Caco-2 (cell line): ENCODE measurements around the gene SMIM44. TPM values are rescaled to one million over a fixed set of nuclear protein-coding genes. Genes with fewer than 3 reads are reported as not detected.

Experiments
- BruUV-seq: library from RNA; stranded (reverse); fragments of 400-500 nt; replicated peaks from 2 replicates; lab custom pipeline; 2021; lab: Mats Ljungman, UMichigan
- CTCF ChIA-PET: fragments of 300-600 bp; sonication (Branson Sonifier 250); formaldehyde crosslinking; loops from one replicate; lab custom pipeline; 2022; ENCODE audit warnings: antibody characterized with exemption; lab: Charles Lee
- POLR2A ChIA-PET: fragments of 300-600 bp; sonication (Branson Sonifier 250); formaldehyde crosslinking; loops from one replicate; lab custom pipeline; 2022; ENCODE audit warnings: antibody characterized with exemption; lab: Charles Lee
- DNase-seq, 2 experiments: peaks; one replicate each; pipeline versions ENCODE4 v3.0.0 to v3.0.0-alpha.2; 2020 to 2022
- H3K27me3 ChIP-seq: replicated peaks from 2 replicates; pipeline ENCODE4 v1.6.0; 2011; ENCODE audit warnings: low read length; ENCODE audit not compliant: control insufficient read depth, insufficient read depth
- H3K36me3 ChIP-seq: 2 replicates; pipeline ENCODE4 v1.5.1; 2011; ENCODE audit warnings: low read length; ENCODE audit not compliant: control insufficient read depth, insufficient read depth
- H3K4me1 ChIP-seq: fragments of 250-450 bp; sonication (Bioruptor Pico); 2 replicates; pipeline ENCODE4 v1.5.1; 2020; ENCODE audit warnings: mild to moderate bottlenecking
- H3K4me3 ChIP-seq: 2 replicates; pipeline ENCODE4 v1.5.1; 2011; ENCODE audit warnings: low read depth, mild to moderate bottlenecking, control low read depth, low read length
- H3K9me3 ChIP-seq: fragments of 250-450 bp; sonication (Bioruptor Pico); 2 replicates; pipeline ENCODE4 v1.5.1; 2020; ENCODE audit warnings: mild to moderate bottlenecking, moderate library complexity
- H3K27ac Mint-ChIP-seq: one replicate; pipeline ENCODE4 v1.8.0; 2022; ENCODE audit warnings: mixed read lengths; ENCODE audit not compliant: unreplicated experiment
- H3K27me3 Mint-ChIP-seq: one replicate; pipeline ENCODE4 v1.8.0; 2022; ENCODE audit warnings: mixed read lengths; ENCODE audit not compliant: insufficient read depth, unreplicated experiment
- H3K36me3 Mint-ChIP-seq: one replicate; pipeline ENCODE4 v1.8.0; 2022; ENCODE audit warnings: mild to moderate bottlenecking, mixed read lengths; ENCODE audit not compliant: insufficient read depth, unreplicated experiment
- H3K4me1 Mint-ChIP-seq: one replicate; pipeline ENCODE4 v1.8.0; 2022; ENCODE audit warnings: low read depth, mixed read lengths; ENCODE audit not compliant: unreplicated experiment
- H3K4me3 Mint-ChIP-seq: one replicate; pipeline ENCODE4 v1.8.0; 2022; ENCODE audit warnings: mild to moderate bottlenecking, moderate library complexity, mixed read lengths; ENCODE audit not compliant: unreplicated experiment
- H3K9me3 Mint-ChIP-seq: one replicate; pipeline ENCODE4 v1.8.0; 2022; ENCODE audit warnings: mixed read lengths; ENCODE audit not compliant: unreplicated experiment
- CTCF ChIP-seq, 2 experiments: fragments of 200-600 bp in 1 of 2; IDR thresholded peaks; 1 replicate in 1 of 2; 2 replicates in 1 of 2; pipeline versions ENCODE4 v1.5.1 to v1.8.0; 2011 to 2022; ENCODE audit warnings: antibody characterized with exemption in 1 of 2, control low read depth in 1 of 2, inconsistent platforms in 1 of 2, low read depth in 1 of 2, low read length in 1 of 2, mild to moderate bottlenecking in 1 of 2, moderate library complexity in 1 of 2; ENCODE audit not compliant: insufficient read depth in 1 of 2, severe bottlenecking in 1 of 2, unreplicated experiment in 1 of 2
- intact Hi-C: fragments of 100-400 bp; cut with micrococcal nuclease; formaldehyde crosslinking; loops from one replicate; pipeline ENCODE4 v1.10.0; 2022; ENCODE audit not compliant: unreplicated experiment
- total RNA-seq: library from RNA; stranded (reverse); gene quantifications from 2 replicates; pipeline ENCODE4 v1.2.3, GENCODE V29; 2022

SMIM44 gene
- total RNA-seq, 1 experiment from 2014 or later = not detected

DNA sequence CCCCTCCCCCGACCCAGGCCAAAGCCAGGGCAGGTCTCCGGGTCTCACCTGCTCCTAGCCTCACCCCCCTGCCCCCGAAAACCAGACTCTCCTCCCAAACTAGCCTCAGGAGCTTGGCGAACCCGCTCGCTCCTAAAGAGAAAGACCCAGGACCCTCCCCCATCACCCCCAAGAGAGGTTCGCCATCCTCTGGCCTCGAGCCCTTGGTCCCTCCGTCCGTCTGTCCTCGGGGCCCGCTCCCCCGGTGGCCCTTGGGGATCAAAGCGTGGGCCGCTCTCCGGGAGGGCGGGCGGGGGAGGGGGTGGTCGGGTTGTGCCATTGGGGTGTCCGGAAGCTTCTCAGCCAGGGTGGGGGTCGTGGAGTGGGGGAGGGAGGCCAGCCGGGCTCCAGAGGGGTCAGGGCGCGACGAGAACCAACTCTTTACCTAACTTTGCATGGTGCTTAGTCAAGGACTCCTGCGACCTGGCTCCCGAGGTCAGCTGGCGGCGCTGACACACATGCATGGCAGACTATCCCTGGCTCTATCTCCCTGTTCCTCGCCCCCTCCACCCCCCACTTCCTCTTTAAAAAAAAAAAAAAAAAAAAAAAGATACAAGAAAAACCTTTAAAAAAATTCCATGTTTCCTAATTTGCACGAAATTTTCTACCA is 18.5 kb downstream of the SMIM44 start:
- H3K4me3 Mint-ChIP-seq = no peak overlapping the region
- H3K36me3 Mint-ChIP-seq = peaks cover 5% of the 10 kb centered on the region
- H3K36me3 ChIP-seq = no peaks in the 10 kb centered on the region
- no peak for DNase-seq
- no peak overlapping the region for H3K4me3 ChIP-seq
- H3K27ac Mint-ChIP-seq = no peak overlapping the region
- ChIA-PET CTCF (no interaction called here), POLR2A (no interaction called here)
- no peak for TF ChIP-seq CTCF (IDR thresholded peaks at IDR 0.05; ENCODE audit: insufficient read depth in 1 of 2, low read depth in 1 of 2, low read length in 1 of 2, severe bottlenecking in 1 of 2, unreplicated experiment in 1 of 2)
- no peaks in the 10 kb centered on the region for H3K4me1 Mint-ChIP-seq
- H3K9me3 Mint-ChIP-seq = no peaks in the 10 kb centered on the region
- H3K4me1 ChIP-seq = no peaks in the 10 kb centered on the region
- H3K27me3 ChIP-seq = no peaks in the 10 kb centered on the region
- BruUV-seq = no TSS peak
- no peaks in the 10 kb centered on the region for H3K9me3 ChIP-seq
- intact Hi-C loops = no loop called here
- no peaks in the 10 kb centered on the region for H3K27me3 Mint-ChIP-seq

DNA sequence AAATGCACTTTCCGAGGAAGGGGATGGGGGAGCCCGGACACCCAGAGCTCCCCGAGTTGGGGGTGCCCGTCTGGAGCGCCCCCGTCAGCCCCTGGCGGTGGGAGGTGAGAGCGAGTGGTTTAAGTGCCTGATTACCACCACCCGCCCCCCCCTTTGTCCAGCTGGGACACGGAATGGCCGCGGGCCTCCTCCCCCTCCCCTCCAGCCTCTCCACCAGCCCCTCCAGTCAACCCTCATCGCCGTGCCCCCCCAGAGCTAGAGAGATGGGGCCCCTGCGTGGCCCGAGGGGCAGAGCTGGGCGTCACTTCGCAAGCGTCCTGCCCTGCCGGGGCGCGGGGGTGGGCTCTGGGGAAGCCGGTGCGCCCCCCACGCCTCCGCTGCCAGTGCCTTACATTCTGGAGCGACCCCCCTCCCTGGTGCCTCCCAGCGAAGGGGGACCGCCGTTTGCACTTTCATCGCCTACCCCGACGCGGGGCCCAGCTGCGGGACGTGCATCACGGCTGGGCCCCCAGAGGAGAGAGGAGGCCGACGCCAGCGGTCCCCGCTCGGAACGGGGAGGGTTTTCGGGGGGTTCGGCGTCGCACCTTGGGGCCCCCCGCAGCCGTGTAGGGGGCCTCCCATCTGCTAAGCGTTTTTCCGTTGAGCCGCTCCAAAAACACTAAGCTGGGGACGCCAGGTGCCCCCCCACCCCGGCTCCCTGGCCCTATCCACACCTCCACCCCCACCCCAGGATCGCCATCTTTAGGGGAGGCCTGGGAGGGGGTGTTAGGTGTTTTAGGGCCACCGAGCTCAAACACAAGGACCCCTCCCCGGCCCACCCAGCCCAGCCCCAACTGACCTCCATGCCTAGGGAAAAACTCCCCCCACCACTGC is 19.3 kb downstream of the SMIM44 start:
- Mint-ChIP-seq H3K36me3 (peaks cover 5% of the 10 kb centered on the region), H3K4me3 (no peak overlapping the region), H3K4me1 (no peaks in the 10 kb centered on the region), H3K27ac (no peak overlapping the region), H3K9me3 (no peaks in the 10 kb centered on the region), H3K27me3 (no peaks in the 10 kb centered on the region)
- POLR2A ChIA-PET = no interaction called here
- Histone ChIP-seq H3K4me3 (no peak overlapping the region), H3K9me3 (no peaks in the 10 kb centered on the region), H3K27me3 (no peaks in the 10 kb centered on the region), H3K36me3 (no peaks in the 10 kb centered on the region), H3K4me1 (no peaks in the 10 kb centered on the region)
- CTCF ChIA-PET = interaction anchor here (0.6 kb wide), 2 partner anchors 30 to 163 kb away, joined by 3 to 5 read pairs; no protein-coding TSS in a partner anchor
- TF ChIP-seq CTCF (IDR thresholded peaks at IDR 0.05; ENCODE audit: insufficient read depth in 1 of 2, low read depth in 1 of 2, low read length in 1 of 2, severe bottlenecking in 1 of 2, unreplicated experiment in 1 of 2) = no peak
- intact Hi-C loops = no loop called here
- no TSS peak for BruUV-seq
- DNase-seq = no peak

DNA sequence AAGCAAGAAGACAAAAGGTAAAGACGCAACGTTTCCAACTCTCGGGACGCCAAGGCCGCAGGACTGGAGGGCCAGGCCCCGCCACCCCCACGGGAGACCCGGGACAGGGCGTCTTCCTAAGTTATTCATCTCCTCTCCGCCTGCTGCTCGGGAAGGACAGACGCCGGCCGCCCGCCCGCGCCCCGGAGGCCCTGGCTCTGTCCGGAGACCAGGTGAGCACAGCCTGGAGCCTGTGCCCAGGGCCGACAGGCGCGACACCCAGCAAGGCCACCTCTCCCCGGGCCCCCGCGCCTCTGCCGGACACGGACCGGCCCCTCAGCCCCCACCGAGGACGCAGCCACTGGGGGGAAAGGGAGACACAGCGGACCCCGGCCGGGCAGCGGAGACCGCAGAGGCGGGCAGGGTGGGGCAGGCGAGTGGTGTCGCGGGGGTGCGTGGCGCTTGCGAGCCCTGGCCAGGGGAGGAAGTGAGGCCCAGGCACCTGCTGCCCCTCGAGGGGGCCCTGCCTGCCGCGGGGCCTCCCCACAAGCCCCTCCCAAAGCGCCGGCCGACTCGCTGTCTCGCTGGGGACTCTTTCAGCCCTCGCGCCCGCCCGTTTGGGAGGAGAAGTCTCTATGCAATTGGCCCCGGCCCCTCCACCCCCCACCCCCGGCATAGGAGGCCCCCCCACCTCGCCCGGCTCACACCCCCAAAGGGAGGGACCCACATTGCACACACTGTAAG is 20.1 kb downstream of the SMIM44 start:
- DNase-seq = no peak
- intact Hi-C loops = no loop called here
- H3K4me1 Mint-ChIP-seq = no peaks in the 10 kb centered on the region
- peaks cover 5% of the 10 kb centered on the region for H3K36me3 Mint-ChIP-seq
- Histone ChIP-seq H3K36me3 (no peaks in the 10 kb centered on the region), H3K4me1 (no peaks in the 10 kb centered on the region), H3K9me3 (no peaks in the 10 kb centered on the region), H3K27me3 (no peaks in the 10 kb centered on the region), H3K4me3 (no peak overlapping the region)
- no peak overlapping the region for H3K27ac Mint-ChIP-seq
- no TSS peak for BruUV-seq
- no peak for TF ChIP-seq CTCF (IDR thresholded peaks at IDR 0.05; ENCODE audit: insufficient read depth in 1 of 2, low read depth in 1 of 2, low read length in 1 of 2, severe bottlenecking in 1 of 2, unreplicated experiment in 1 of 2)
- POLR2A ChIA-PET = no interaction called here
- H3K9me3 Mint-ChIP-seq = no peaks in the 10 kb centered on the region
- CTCF ChIA-PET = interaction anchor here (0.6 kb wide), 2 partner anchors 31 to 162 kb away, joined by 3 to 5 read pairs; no protein-coding TSS in a partner anchor
- H3K4me3 Mint-ChIP-seq = no peak overlapping the region
- no peaks in the 10 kb centered on the region for H3K27me3 Mint-ChIP-seq
